Esophagus muscularis mucosa (tissue), 4 donors: Measurements from ENCODE around the gene AHR. TPM values are rescaled to one million over a fixed set of nuclear protein-coding genes. Genes with fewer than 3 reads are reported as not detected.

Source experiments
- DNase-seq: peaks from one replicate; pipeline ENCODE4 v3.0.0-alpha.2; 2017; ENCODE audit errors: extremely low spot score
- H3K27ac ChIP-seq, 4 donors: fragments of 200-600 bp; sonication (generic); replicated peaks in 1 of 4; 1 replicate in 3 of 4; 2 replicates in 1 of 4; pipeline ENCODE4 v1.5.1; 2016 to 2019; ENCODE audit warnings: mild to moderate bottlenecking in 1 of 4
- H3K27me3 ChIP-seq, 4 donors: fragments of 200-600 bp; sonication (generic); one replicate each; pipeline versions ENCODE4 v1.5.1 to v1.6.0; 2016 to 2019
- H3K36me3 ChIP-seq, 4 donors: fragments of 200-600 bp; sonication (generic); one replicate each; pipeline ENCODE4 v1.5.1; 2016 to 2019
- H3K4me1 ChIP-seq, 4 donors: fragments of 200-600 bp; sonication (generic); one replicate each; pipeline ENCODE4 v1.5.1; 2016 to 2019
- H3K4me3 ChIP-seq, 4 donors: fragments of 200-600 bp; sonication (generic); 1 replicate in 2 of 4; 2 replicates in 2 of 4; pipeline ENCODE4 v1.5.1; 2016 to 2019; ENCODE audit warnings: mild to moderate bottlenecking in 4 of 4, moderate library complexity in 1 of 4
- H3K9me3 ChIP-seq, 4 donors: fragments of 200-600 bp; sonication (generic); 1 replicate in 3 of 4; 2 replicates in 1 of 4; pipeline ENCODE4 v1.5.1; 2016 to 2019
- EP300 ChIP-seq: sonication (generic); formaldehyde crosslinking; IDR thresholded peaks from one replicate; pipeline ENCODE4 v1.6.1; 2017; ENCODE audit warnings: antibody characterized with exemption
- POLR2A ChIP-seq: fragments of 450-650 bp; IDR thresholded peaks from one replicate; pipeline ENCODE4 v1.6.1; 2017; ENCODE audit warnings: antibody characterized with exemption, moderate library complexity, mild to moderate bottlenecking, low read depth
- POLR2AphosphoS5 ChIP-seq, 2 donors: sonication (generic); formaldehyde crosslinking; IDR thresholded peaks; one replicate each; pipeline ENCODE4 v1.6.1; 2017; ENCODE audit warnings: antibody characterized with exemption in 2 of 2
- WGBS: methylation state at CpG from one replicate; pipeline ENCODE4 v1.1.5; 2018; 5-methylcytosine and 5-hydroxymethylcytosine counted together
- intact Hi-C: fragments of 100-400 bp; cut with DNase I; formaldehyde crosslinking; loops from one replicate; pipeline ENCODE4 v1.15.1; 2023
- total RNA-seq, 4 donors: library from RNA; depleted of rRNA; stranded (reverse); fragments of >200 nt; gene quantifications; one replicate each; pipeline versions ENCODE4 v1.1.0 to v1.2.1, GENCODE V29; 2016
- TF ChIP-seq, protein P1 (sequence below), 3 experiments: fragments of 200-600 bp in 2 of 3; fragments of 450-650 bp in 1 of 3; sonication (generic) in 2 of 3; IDR thresholded peaks; one replicate each; pipeline ENCODE4 v1.5.1; 2017 to 2019; ENCODE audit warnings: antibody characterized with exemption in 3 of 3, mild to moderate bottlenecking in 2 of 3, moderate library complexity in 1 of 3

AHR gene
- total RNA-seq, 4 donors from 2014 or later, result 67.3 to 111 (median 77.8) TPM

DNA sequence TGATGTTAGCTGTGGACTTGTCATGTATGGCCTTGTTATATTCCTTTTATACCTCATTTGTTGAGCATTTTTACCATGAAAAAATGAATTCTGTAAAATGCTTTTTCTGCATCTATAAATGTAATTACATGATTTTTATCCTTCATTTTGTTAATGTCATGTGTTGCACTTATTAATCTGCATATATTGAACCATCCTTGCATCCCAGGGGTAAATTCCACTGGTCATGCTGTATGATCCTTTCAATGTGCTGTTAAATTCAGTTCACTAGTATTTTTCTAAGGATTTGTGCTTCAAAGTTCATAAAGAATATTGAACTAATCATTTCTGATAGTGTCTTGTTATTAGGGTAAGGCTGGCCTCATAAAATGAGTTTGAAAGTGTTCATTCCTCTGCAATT, 31.9 kb upstream of the AHR start:
- Histone ChIP-seq H3K27ac (no peak overlapping the region), H3K4me1 (no peaks in the 10 kb centered on the region), H3K9me3 (peaks cover 0 to 44% (median 30%) of the 10 kb centered on the region in 4 donors), H3K36me3 (no peaks in the 10 kb centered on the region), H3K27me3 (no peaks in the 10 kb centered on the region), H3K4me3 (no peak overlapping the region)
- no peak for DNase-seq
- intact Hi-C loops, result no loop called here
- TF ChIP-seq POLR2A, result no peak
- TF ChIP-seq, protein P1, sequence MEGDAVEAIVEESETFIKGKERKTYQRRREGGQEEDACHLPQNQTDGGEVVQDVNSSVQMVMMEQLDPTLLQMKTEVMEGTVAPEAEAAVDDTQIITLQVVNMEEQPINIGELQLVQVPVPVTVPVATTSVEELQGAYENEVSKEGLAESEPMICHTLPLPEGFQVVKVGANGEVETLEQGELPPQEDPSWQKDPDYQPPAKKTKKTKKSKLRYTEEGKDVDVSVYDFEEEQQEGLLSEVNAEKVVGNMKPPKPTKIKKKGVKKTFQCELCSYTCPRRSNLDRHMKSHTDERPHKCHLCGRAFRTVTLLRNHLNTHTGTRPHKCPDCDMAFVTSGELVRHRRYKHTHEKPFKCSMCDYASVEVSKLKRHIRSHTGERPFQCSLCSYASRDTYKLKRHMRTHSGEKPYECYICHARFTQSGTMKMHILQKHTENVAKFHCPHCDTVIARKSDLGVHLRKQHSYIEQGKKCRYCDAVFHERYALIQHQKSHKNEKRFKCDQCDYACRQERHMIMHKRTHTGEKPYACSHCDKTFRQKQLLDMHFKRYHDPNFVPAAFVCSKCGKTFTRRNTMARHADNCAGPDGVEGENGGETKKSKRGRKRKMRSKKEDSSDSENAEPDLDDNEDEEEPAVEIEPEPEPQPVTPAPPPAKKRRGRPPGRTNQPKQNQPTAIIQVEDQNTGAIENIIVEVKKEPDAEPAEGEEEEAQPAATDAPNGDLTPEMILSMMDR (IDR thresholded peaks at IDR 0.05), result no peak
- no peak for TF ChIP-seq EP300
- TF ChIP-seq POLR2AphosphoS5 (IDR thresholded peaks at IDR 0.05), result no peak

DNA sequence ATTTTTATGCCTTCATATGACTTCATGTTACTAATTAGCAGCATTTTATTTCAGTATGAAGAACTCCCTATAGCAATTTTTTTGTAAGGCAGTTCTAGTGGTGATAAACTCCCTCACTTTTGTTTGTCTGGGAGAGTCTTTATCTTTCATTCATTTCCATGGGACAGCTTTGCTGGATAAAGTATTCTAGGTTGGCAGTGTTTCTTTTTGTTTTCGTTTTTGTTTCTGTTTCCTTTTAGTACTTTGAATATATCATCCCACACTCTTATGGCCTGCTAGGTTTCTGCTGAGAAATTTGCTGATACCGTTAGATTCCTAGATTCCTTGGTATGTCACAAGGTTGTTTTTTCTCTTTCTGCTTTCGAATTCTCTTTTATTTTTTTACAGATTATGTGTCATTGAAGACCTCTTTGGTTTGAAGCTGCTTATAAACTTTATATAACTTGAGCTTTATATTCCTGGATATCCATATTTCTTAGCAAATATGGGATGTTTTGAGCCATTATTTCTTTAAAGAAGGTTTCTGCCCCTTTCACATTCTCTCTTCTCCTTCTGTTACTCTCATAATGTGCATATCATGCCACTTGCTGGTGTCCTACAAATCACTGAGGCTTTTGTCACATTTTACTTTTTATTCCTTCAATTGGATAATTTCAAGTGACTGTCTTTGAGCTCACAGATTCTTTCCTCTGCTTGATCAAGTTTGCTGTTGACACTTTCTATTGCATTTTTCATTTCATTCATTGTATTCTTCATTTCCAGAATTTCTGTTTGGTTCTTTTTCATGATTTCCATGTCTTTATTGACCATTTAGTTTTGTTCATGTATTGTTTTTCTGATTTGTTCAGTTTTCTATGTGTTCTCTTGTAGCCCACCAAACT, 28.9 kb upstream of the AHR start:
- Histone ChIP-seq H3K27me3 (no peaks in the 10 kb centered on the region), H3K27ac (no peak overlapping the region), H3K4me3 (no peak overlapping the region), H3K4me1 (no peaks in the 10 kb centered on the region), H3K36me3 (no peaks in the 10 kb centered on the region), H3K9me3 (peaks cover 0 to 44% (median 30%) of the 10 kb centered on the region in 4 donors)
- TF ChIP-seq POLR2AphosphoS5 (IDR thresholded peaks at IDR 0.05), result no peak
- TF ChIP-seq POLR2A, result no peak
- no peak for TF ChIP-seq EP300
- TF ChIP-seq, protein P1 (IDR thresholded peaks at IDR 0.05), result no peak
- no peak for DNase-seq
- 80% methylated on average over 3 of the region's 3 CpGs for WGBS
- intact Hi-C loops, result no loop called here

DNA sequence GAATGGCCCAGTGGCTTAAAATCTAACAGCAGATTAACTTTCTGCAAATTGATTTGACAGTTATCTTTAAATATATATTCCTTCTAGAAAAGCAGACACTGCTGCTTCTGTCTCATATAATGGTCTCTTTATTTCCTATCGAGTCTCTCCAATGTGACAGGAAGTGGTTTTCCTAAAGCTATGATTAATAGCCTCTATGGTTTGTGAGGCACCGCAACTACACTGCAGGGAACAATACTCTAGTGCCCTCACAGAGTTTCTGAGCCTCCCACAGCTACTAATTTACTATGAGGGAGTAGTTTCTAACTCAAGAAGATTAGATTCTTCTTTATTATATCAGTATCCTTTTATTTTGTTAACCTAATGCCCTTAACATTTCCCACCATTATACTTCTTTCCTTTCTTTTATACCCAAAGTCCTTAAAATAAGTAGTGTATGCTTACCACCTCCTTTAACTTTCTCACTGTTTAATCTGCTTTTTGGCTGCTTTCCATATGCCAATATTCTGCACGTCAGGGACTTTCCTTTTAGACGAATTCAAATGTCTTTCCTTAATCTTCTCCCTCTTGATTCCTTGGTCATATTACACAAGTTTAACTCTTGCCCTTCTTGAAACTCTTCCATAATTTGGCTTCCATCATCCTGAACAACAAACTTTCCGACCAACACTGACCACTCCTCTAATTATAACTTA, 23.8 kb upstream of the AHR start:
- 33% methylated on average over 5 of the region's 5 CpGs for WGBS
- Histone ChIP-seq H3K27me3 (no peaks in the 10 kb centered on the region), H3K4me1 (peaks cover 16 to 26% (median 23%) of the 10 kb centered on the region in 4 donors), H3K27ac (peak overlapping the region in 2 of 4 donors; percentile 67 to 78), H3K4me3 (no peak overlapping the region), H3K9me3 (peaks cover 0 to 10% (median 9%) of the 10 kb centered on the region in 4 donors), H3K36me3 (no peaks in the 10 kb centered on the region)
- TF ChIP-seq EP300 (no peak), POLR2AphosphoS5 (IDR thresholded peaks at IDR 0.05) (no peak), POLR2A (no peak)
- TF ChIP-seq, protein P1 (IDR thresholded peaks at IDR 0.05), result no peak
- intact Hi-C loops, result no loop called here
- no peak for DNase-seq

DNA sequence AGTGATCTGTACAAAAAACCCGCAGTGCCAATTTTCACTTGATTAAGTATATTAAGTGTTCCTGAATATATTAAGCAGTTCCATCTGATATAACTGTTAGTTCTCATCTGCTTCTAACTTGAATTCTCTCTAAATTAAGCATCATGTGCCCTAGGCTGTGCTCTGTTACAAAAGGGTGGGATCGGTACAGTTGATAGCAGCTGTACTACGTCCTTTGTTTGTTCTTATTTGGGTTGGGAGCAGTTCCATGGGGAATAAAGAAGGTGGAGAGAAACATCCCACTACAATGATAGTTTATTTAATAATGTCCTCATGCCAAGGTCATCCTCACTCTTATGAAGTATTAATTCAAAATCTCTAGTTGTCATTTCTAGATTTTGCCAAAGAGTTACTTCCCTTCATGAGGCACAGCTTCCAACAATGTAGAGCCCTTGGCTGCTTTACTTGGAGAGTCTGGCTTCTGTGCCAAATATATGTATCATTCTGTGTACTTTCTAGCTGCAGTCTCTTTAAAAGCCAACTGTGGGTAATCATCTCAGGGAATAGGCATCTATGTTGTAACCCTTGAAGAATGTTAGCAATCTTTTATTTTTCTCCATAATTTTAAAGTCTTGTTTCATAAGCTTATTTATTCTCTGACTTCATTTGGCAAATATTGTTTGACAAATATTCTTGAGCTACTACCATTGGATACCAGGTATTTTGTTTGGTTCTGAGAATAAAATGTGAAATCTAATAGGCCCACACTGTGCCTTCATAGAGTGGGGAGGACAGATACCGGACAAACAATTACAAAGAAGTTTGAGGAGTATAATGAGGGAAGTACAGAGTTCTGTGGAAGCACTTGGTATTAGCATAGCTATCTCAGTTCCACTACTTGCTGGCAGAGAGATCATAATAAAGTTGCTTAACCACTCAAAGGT, 22.4 kb upstream of the AHR start:
- H3K27ac ChIP-seq, result peak overlapping the region; percentile 38 to 78 (median 54)
- intact Hi-C loops, result no loop called here
- no peaks in the 10 kb centered on the region for H3K27me3 ChIP-seq
- DNase-seq, result no peak
- no peaks in the 10 kb centered on the region for H3K9me3 ChIP-seq
- WGBS, result 31% methylated on average over 4 of the region's 4 CpGs
- TF ChIP-seq POLR2A (no peak), EP300 (no peak), POLR2AphosphoS5 (IDR thresholded peaks at IDR 0.05) (peak in 1 of 2 donors; percentile 47)
- TF ChIP-seq, protein P1 (IDR thresholded peaks at IDR 0.05), result no peak
- H3K4me3 ChIP-seq, result no peak overlapping the region
- no peaks in the 10 kb centered on the region for H3K36me3 ChIP-seq
- H3K4me1 ChIP-seq, result peaks cover 16 to 26% (median 23%) of the 10 kb centered on the region in 4 donors
